Left lung (tissue), 10 donors: ENCODE data around the gene NDUFC2. TPM values are rescaled to one million over a fixed set of nuclear protein-coding genes. Genes with fewer than 3 reads are reported as not detected.

ENCODE experiments used
- ATAC-seq: fragments of 200-7000 bp; cut with Tn5 transposase; one replicate; pipeline ENCODE4 v1.9.1; 2020; ENCODE audit warnings: moderate library complexity
- DNase-seq, 4 donors: peaks; one replicate each; pipeline ENCODE4 v3.0.0-alpha.2; 2013 to 2020
- H3K27ac ChIP-seq, 2 donors: fragments of 200-600 bp; sonication (generic) in 1 of 2; one replicate each; pipeline versions ENCODE4 v1.5.0 to v1.8.0; 2020 to 2021
- H3K27me3 ChIP-seq, 2 donors: fragments of 200-600 bp; sonication (generic) in 1 of 2; one replicate each; pipeline versions ENCODE4 v1.5.0 to v1.8.0; 2020 to 2021
- H3K36me3 ChIP-seq, 2 donors: fragments of 200-600 bp; sonication (generic) in 1 of 2; one replicate each; pipeline versions ENCODE4 v1.5.0 to v1.8.0; 2020 to 2021
- H3K4me1 ChIP-seq, 2 donors: fragments of 200-600 bp; one replicate each; pipeline ENCODE4 v1.8.0; 2021
- H3K4me3 ChIP-seq, 2 donors: fragments of 200-600 bp; sonication (generic) in 1 of 2; one replicate each; pipeline versions ENCODE4 v1.5.0 to v1.8.0; 2020 to 2021; ENCODE audit warnings: mild to moderate bottlenecking in 1 of 2
- H3K9me3 ChIP-seq, 2 donors: fragments of 200-600 bp; sonication (generic) in 1 of 2; one replicate each; pipeline versions ENCODE4 v1.5.0 to v1.8.0; 2020 to 2021
- CTCF ChIP-seq, 2 donors: fragments of 200-600 bp; sonication (generic) in 1 of 2; IDR thresholded peaks; one replicate each; pipeline versions ENCODE4 v1.5.0 to v1.8.0; 2021; ENCODE audit warnings: antibody characterized with exemption in 2 of 2
- intact Hi-C, 2 donors: fragments of 100-400 bp; cut with DNase I; formaldehyde crosslinking; loops; one replicate each; pipeline versions ENCODE4 v1.11.2 to v1.14.2; 2022
- polyA plus RNA-seq, 6 donors: library from polyadenylated mRNA; unstranded; fragments of 120-200 nt; gene quantifications; one replicate each; pipeline ENCODE4 v1.2.1, GENCODE V29; 2013; ENCODE audit not compliant: insufficient read length in 6 of 6
- total RNA-seq, 2 donors: library from RNA; stranded (reverse); fragmentation: NEBNext Ultra II Directional; extraction: Animal tissue kit (Norgen Biotek cat#: 25700); gene quantifications; one replicate each; pipeline ENCODE4 v1.2.1, GENCODE V29; 2021
- donor health status: DM: no; HTN: yes; CAD: no.
- donor health status: DM: no; HTN: no; CAD: no.

NDUFC2 gene
- total and polyA plus RNA-seq, 8 donors, result 120 to 224 (median 146) TPM

- DNase-seq, result no peak
- Histone ChIP-seq H3K9me3 (no peaks in the 10 kb centered on the region), H3K4me1 (peaks cover 0 to 2% of the 10 kb centered on the region in 2 donors), H3K36me3 (peaks cover 0 to 14% of the 10 kb centered on the region in 2 donors), H3K4me3 (no peak overlapping the region), H3K27ac (no peak overlapping the region), H3K27me3 (peaks cover 0 to 17% of the 10 kb centered on the region in 2 donors)
- ATAC-seq, result peak; percentile 7
- no peak for TF ChIP-seq CTCF (IDR thresholded peaks at IDR 0.05)
- intact Hi-C loops, result no loop called here
These were observed 59.4 kb downstream of the NDUFC2 start for GRCh38 chr11:78020246-78020645.

GRCh38 chr11:78019808-78020207 lies 59.9 kb downstream of the NDUFC2 start:
- ATAC-seq, result no peak
- no peaks in the 10 kb centered on the region for H3K9me3 ChIP-seq
- H3K36me3 ChIP-seq, result peaks cover 0 to 14% of the 10 kb centered on the region in 2 donors
- peaks cover 0 to 17% of the 10 kb centered on the region in 2 donors for H3K27me3 ChIP-seq
- TF ChIP-seq CTCF (IDR thresholded peaks at IDR 0.05), result no peak
- no peak overlapping the region for H3K27ac ChIP-seq
- no peak for DNase-seq
- intact Hi-C loops, result no loop called here
- peaks cover 0 to 2% of the 10 kb centered on the region in 2 donors for H3K4me1 ChIP-seq
- H3K4me3 ChIP-seq, result no peak overlapping the region

Other genes starting within 250 kb of the NDUFC2 start
- 10 to 100 TPM; 31.1 to 31.2 TPM for gene INTS4, start 85.2 kb downstream of the NDUFC2 start, total RNA-seq
- gene INTS4, start 85.2 kb downstream of the NDUFC2 start, polyA plus RNA-seq, result 10 to 100 TPM; 50.2 to 63.9 (median 54.3) TPM
- 10 to 100 TPM; 17.7 to 19.2 TPM for gene KCTD14, start 56.6 kb downstream of the NDUFC2 start, total RNA-seq
- gene KCTD14, start 56.6 kb downstream of the NDUFC2 start, polyA plus RNA-seq, result 10 to 100 TPM in 1 of 6 donors, 1 to 10 TPM in 5; 6.5 to 10.0 (median 8.6) TPM
- not detected for gene THRSP, start 16.0 kb downstream of the NDUFC2 start, total RNA-seq
- under 1 TPM; 0.23 to 0.83 (median 0.44) TPM for gene THRSP, start 16.0 kb downstream of the NDUFC2 start, polyA plus RNA-seq
- 10 to 100 TPM; 32.2 to 39.7 TPM for gene ALG8, start 59.8 kb upstream of the NDUFC2 start, total RNA-seq
- gene ALG8, start 59.8 kb upstream of the NDUFC2 start, polyA plus RNA-seq, result 10 to 100 TPM; 46.2 to 58.7 (median 53.2) TPM
- gene KCTD21, start 108.8 kb upstream of the NDUFC2 start, total RNA-seq, result 10 to 100 TPM; 11.8 to 12.0 TPM
- 10 to 100 TPM in 1 of 6 donors, 1 to 10 TPM in 5; 8.4 to 10.1 (median 8.8) TPM for gene KCTD21, start 108.8 kb upstream of the NDUFC2 start, polyA plus RNA-seq
- 1 to 10 TPM; 7.4 to 8.0 TPM for gene USP35, start 109.1 kb upstream of the NDUFC2 start, total RNA-seq
- 1 to 10 TPM; 5.8 to 8.2 (median 6.6) TPM for gene USP35, start 109.1 kb upstream of the NDUFC2 start, polyA plus RNA-seq